BLaER1 (cell line): ENCODE data around the gene NTM.

Source experiments
- H3K27ac ChIP-seq: shearing (Covaris generic); formaldehyde crosslinking; 2 replicates; pipeline ENCODE4 v1.8.1; 2022
- H3K27me3 ChIP-seq: shearing (Covaris generic); formaldehyde crosslinking; 2 replicates; pipeline ENCODE4 v1.8.1; 2022
- H3K36me3 ChIP-seq: shearing (Covaris generic); formaldehyde crosslinking; 2 replicates; pipeline ENCODE4 v1.8.1; 2022
- H3K4me1 ChIP-seq: shearing (Covaris generic); formaldehyde crosslinking; 2 replicates; pipeline ENCODE4 v1.8.1; 2022
- H3K4me2 ChIP-seq: shearing (Covaris generic); formaldehyde crosslinking; 2 replicates; pipeline ENCODE4 v1.8.1; 2022
- H3K4me3 ChIP-seq: shearing (Covaris generic); formaldehyde crosslinking; 2 replicates; pipeline ENCODE4 v1.8.1; 2022
- H3K9ac ChIP-seq: shearing (Covaris generic); formaldehyde crosslinking; 2 replicates; pipeline ENCODE4 v1.8.1; 2022
- H3K9me3 ChIP-seq: shearing (Covaris generic); formaldehyde crosslinking; 2 replicates; pipeline ENCODE4 v1.8.1; 2022
- H4K20me1 ChIP-seq: shearing (Covaris generic); formaldehyde crosslinking; 2 replicates; pipeline ENCODE4 v1.8.1; 2022
- Cebpa-rat ChIP-seq: shearing (Covaris generic); IDR thresholded peaks from 2 replicates; pipeline ENCODE4 v1.8.1; 2022

The NTM gene

DNA sequence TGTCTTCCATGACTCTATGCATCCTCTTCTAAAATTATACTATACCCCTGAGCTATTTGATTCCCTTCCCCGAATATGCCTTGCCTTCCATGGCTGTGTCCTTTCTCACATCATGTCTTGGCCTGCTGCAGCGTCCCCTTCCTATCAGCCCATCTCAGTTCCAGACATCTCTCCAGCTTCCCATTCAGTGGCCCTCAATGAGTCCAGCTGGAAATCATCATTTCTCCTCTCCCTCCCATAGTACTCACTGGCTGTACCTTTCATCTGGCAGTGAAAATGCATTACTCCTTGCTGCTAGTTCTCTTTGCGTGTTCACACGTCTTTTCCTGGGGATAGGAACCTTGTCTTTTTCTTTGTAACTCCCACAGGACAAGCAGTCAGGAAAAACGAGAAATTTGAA, 486.8 kb downstream of the NTM start:
- Histone ChIP-seq H3K9me3 (no peaks in the 10 kb centered on the region), H3K4me3 (no peak overlapping the region), H3K27ac (no peak overlapping the region), H3K4me2 (no peak overlapping the region), H3K4me1 (no peaks in the 10 kb centered on the region), H3K27me3 (no peaks in the 10 kb centered on the region), H4K20me1 (no peaks in the 10 kb centered on the region), H3K36me3 (no peaks in the 10 kb centered on the region), H3K9ac (no peak overlapping the region)
- TF ChIP-seq Cebpa-rat = no peak

DNA sequence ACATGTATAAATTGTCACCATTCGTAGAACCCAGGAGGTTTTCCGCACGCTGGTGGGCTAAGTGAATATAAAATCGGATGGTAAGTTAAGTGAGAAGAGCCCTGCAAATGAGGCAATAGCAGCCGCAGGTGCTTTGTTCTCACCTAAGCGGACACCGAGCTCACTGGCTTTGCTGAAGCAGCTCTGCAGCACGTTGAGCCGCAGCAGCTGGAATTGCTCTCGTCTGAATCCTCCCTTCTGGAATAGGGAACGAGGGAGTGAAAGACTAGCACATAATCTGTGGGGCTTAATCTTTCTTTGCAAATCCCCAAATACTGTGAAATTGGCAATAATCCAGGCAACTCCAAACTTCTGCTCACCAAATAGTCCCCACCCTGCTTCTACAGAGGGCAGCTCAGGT, 488.1 kb downstream of the NTM start:
- H3K27ac ChIP-seq = no peak overlapping the region
- no peak overlapping the region for H3K4me2 ChIP-seq
- H3K9me3 ChIP-seq = no peaks in the 10 kb centered on the region
- H3K4me1 ChIP-seq = no peaks in the 10 kb centered on the region
- H3K9ac ChIP-seq = no peak overlapping the region
- no peak overlapping the region for H3K4me3 ChIP-seq
- H3K27me3 ChIP-seq = no peaks in the 10 kb centered on the region
- no peaks in the 10 kb centered on the region for H3K36me3 ChIP-seq
- no peak for TF ChIP-seq Cebpa-rat
- H4K20me1 ChIP-seq = no peaks in the 10 kb centered on the region

DNA sequence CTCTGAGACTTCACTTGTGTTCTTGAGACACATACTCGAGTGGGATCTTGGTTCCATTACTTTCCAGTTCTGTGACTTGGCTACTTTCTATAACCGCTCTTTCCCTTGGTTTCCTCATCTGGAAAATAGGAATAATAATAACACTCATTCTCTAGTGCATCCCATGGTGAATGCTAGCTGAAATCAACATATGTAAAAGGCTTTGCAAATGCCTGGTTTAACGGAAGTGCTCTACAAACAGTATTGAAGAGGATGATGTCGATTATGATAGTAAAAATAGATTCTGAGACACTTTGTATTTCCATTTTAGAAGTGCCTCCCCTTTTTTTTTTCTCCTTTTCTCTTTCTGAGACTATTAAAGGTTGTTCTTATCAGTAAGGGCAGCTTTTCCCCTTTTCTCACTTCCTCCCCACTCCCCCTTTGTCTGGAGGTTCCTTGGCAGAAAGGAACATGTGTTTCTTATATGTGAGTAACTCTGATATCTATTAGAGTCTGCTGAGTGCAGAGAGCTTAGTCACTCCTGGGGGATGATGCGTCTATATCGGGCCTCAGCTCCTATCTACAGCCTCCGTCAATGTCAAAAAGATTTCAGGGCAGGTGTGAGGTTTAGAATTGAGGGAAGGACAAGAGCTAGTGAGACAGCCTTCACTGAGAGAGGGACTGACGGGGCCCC, 489.3 kb downstream of the NTM start:
- H3K9ac ChIP-seq = no peak overlapping the region
- H3K9me3 ChIP-seq = no peaks in the 10 kb centered on the region
- H3K4me2 ChIP-seq = no peak overlapping the region
- no peaks in the 10 kb centered on the region for H3K27me3 ChIP-seq
- no peaks in the 10 kb centered on the region for H3K4me1 ChIP-seq
- H3K27ac ChIP-seq = no peak overlapping the region
- no peak for TF ChIP-seq Cebpa-rat
- no peaks in the 10 kb centered on the region for H4K20me1 ChIP-seq
- no peaks in the 10 kb centered on the region for H3K36me3 ChIP-seq
- no peak overlapping the region for H3K4me3 ChIP-seq

DNA sequence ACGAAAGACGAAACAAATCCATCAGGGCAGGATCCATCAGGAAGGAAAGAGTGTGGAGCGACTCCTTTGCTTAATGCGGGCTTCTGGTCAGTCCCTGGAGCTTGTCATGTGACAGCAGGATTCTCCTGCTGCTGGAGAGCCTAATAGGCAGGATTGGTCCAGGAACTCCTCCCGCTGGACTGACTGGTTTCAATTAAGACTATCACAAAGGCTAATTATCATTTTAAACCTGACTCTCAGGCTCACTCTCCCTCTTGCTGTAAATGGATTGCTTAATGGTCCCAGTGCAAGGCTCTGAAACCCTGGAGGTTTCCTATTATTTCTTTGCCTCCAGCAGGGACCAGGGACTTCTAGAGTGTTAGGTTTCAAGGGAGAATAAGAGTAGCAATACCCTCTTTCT, 493.8 kb downstream of the NTM start:
- Histone ChIP-seq H3K36me3 (no peaks in the 10 kb centered on the region), H3K9ac (no peak overlapping the region), H3K9me3 (no peaks in the 10 kb centered on the region), H4K20me1 (no peaks in the 10 kb centered on the region), H3K27me3 (no peaks in the 10 kb centered on the region), H3K4me1 (peaks cover 9% of the 10 kb centered on the region; the same call in 1 of the 2 replicates), H3K4me3 (no peak overlapping the region), H3K27ac (no peak overlapping the region), H3K4me2 (no peak overlapping the region)
- TF ChIP-seq Cebpa-rat = no peak

DNA sequence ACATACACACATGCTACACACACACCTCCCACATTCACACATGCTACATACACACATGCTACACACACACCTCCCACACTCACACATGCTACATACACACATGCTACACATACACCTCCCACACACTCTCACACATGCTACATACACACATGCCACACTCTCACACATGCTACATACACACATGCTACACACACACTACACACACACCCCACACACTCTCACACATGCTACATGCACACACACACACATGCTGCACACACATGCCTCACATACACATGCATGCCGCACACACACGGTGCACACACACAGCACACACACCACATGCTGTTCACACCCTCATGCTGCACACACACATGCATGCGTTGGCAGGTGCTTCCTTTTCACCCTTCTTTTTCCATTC, 495.4 kb downstream of the NTM start:
- H3K4me2 ChIP-seq = peak overlapping the region; percentile 42; the same call in 1 of the 2 replicates
- H3K9me3 ChIP-seq = no peaks in the 10 kb centered on the region
- H3K4me1 ChIP-seq = peaks cover 9% of the 10 kb centered on the region; the same call in 1 of the 2 replicates
- no peak overlapping the region for H3K4me3 ChIP-seq
- H3K27me3 ChIP-seq = no peaks in the 10 kb centered on the region
- H3K27ac ChIP-seq = no peak overlapping the region
- H4K20me1 ChIP-seq = no peaks in the 10 kb centered on the region
- no peaks in the 10 kb centered on the region for H3K36me3 ChIP-seq
- H3K9ac ChIP-seq = no peak overlapping the region
- no peak for TF ChIP-seq Cebpa-rat

DNA sequence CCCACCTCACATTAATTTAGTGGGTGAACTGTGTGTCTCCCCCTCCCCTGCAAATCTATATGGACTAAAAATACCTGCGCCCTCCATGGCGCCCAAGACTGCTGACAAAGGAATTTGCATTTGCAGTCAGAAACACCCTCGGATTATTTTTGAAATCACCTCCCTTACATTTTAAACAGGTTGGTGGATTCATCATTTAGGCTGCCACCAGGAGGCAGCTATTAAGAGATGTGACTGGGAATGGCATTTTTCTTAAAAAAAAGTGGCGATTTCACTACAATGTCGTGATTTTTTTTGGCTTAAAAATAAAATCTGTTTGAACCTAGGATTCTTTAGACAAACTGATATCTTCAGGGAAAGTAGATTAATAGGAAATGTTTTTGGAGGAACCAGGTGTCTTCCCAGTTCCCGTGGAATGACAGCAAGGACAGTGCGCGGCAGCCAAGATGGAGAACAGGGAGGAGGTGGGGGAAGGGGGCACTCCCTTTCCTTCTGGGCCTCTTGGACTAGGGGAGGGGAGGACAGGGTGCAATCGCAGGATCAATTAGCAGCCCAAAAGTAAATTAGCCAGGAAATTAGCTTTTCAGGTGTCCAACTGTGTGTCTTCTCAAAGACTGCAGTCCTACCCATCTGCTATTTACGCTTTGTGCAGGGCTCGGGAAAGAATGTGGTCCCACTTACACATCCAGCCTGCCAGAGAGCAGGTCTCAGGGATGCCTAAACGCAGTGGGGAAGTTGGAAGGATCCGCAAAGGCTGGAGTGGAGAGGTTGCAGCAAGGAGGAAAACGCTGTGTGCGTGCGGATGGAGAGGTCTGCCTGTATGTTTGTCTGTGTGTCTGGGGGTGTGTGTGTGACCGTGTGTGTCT, 496.4 kb downstream of the NTM start:
- Histone ChIP-seq H3K4me2 (peak overlapping the region; percentile 42; the same call in 1 of the 2 replicates), H3K9me3 (no peaks in the 10 kb centered on the region), H3K9ac (no peak overlapping the region), H3K27me3 (no peaks in the 10 kb centered on the region), H3K27ac (no peak overlapping the region), H3K36me3 (no peaks in the 10 kb centered on the region), H3K4me1 (peaks cover 14% of the 10 kb centered on the region; the same call in 1 of the 2 replicates), H4K20me1 (no peaks in the 10 kb centered on the region), H3K4me3 (no peak overlapping the region)
- TF ChIP-seq Cebpa-rat = no peak

DNA sequence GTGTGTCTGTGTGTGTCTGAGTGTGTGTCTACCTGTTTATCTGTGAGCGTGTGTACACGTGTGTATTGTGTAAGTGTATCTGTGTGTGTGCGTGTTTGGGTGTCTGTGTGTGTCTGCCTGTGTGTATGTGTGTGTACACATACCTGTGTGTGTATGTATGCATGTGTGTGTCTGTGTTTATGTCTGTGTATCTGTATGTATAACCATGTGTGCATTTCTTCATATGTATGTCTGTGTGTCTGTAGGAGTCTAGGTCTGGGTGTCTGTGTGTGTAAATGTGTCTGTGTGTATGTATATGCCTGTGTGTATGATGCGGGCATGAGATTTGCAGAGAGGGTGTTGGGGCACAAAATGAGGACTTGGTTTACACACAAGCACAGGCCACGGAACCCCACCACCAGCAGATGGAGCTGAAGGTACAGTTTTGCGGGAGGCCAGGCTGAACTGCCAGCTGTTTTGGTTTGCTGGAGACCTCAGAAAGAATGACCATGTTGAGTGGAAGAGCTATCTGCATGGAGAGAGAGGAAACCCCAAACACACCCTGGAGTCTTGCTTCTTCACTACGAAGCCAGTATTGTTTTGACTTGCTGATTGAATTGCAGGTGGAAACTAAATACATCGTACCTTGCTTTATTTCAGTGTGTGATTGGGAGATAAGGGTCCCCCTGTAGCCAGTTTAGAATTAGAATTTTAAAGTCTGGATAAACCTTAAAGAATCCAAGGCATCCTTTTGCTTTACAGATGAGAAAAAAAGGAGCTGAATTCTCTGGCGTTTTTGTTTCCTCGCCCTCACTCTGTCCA, 497.2 kb downstream of the NTM start:
- TF ChIP-seq Cebpa-rat = no peak
- Histone ChIP-seq H3K4me2 (no peak overlapping the region), H3K27ac (no peak overlapping the region), H3K9me3 (no peaks in the 10 kb centered on the region), H3K9ac (no peak overlapping the region), H3K36me3 (no peaks in the 10 kb centered on the region), H3K4me1 (peaks cover 15% of the 10 kb centered on the region; the same call in 1 of the 2 replicates), H4K20me1 (no peaks in the 10 kb centered on the region), H3K4me3 (no peak overlapping the region), H3K27me3 (no peaks in the 10 kb centered on the region)

DNA sequence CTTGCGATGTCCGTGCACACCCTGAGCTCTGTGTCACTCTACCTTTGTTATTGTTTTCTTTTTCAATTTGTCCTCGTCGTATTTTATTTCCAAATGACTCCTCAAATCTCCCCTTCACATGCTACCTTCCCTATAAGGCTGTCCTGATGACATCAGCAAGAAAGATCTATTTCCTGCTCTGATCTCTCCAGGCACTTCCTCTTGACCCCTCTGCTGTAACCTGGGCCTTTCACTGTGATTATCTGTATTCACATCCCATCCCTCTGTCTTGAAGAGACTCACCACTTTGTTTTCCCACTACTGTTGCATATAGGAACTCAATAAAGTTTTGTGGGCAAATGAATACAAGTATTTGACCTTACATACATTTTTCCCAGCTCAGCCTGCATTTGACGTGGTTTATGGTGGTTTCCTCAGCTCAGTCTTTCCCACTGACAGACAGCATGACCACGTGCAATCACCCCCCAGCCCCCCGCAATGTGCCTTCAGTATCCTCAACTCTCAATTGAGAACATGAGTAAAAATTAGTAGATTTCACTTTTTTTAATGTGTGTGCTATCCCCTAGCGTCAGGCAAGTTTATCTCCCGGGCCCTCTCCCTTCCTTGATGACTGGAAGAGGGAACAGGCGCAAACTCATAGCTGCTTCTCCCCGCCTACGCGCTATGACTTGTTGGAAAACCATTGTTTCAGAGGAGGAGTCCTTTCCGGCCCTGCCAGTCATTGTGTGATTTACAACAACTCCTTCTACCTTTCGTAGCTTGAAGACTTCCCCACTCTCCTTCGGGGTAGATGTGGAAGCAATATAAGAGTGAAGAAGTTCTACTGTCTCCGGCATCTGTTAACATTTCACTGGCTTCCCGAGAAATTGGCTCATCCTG, 498.5 kb downstream of the NTM start:
- Histone ChIP-seq H3K4me1 (peaks cover 15% of the 10 kb centered on the region; the same call in 1 of the 2 replicates), H3K27ac (no peak overlapping the region), H3K27me3 (no peaks in the 10 kb centered on the region), H3K36me3 (no peaks in the 10 kb centered on the region), H3K4me3 (no peak overlapping the region), H3K4me2 (no peak overlapping the region), H3K9me3 (no peaks in the 10 kb centered on the region), H4K20me1 (no peaks in the 10 kb centered on the region), H3K9ac (no peak overlapping the region)
- no peak for TF ChIP-seq Cebpa-rat

DNA sequence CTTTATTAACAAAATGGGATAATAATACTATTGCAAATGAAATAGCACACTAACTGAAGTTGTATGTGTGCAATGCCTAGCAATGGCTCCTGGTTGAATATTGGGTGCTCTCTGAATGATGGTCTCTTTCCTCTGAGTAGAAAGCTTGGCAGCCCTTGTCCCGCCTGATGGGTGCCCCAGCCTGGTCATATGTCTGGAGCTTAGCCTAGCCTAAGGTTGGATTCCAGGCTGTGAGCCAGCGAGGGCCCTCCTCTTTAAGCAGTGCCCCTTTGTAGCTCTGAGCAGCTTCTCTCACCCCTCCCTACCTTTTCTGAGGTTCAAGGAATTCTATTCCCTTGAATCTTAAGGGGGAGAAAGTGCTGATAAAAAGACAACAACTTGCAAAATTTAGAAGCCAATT, 499.9 kb downstream of the NTM start:
- Histone ChIP-seq H3K4me2 (no peak overlapping the region), H3K9ac (no peak overlapping the region), H4K20me1 (no peaks in the 10 kb centered on the region), H3K27ac (no peak overlapping the region), H3K36me3 (no peaks in the 10 kb centered on the region), H3K4me3 (no peak overlapping the region), H3K4me1 (peaks cover 15% of the 10 kb centered on the region; the same call in 1 of the 2 replicates), H3K9me3 (no peaks in the 10 kb centered on the region), H3K27me3 (no peaks in the 10 kb centered on the region)
- no peak for TF ChIP-seq Cebpa-rat
